Suprapubic skin (tissue), 4 donors: ENCODE measurements around the gene SLC9A5. TPM values are rescaled to one million over a fixed set of nuclear protein-coding genes. Genes with fewer than 3 reads are reported as not detected.

Experiments used
- DNase-seq, 2 donors: peaks; one replicate each; pipeline ENCODE4 v3.0.0-alpha.2; 2019; ENCODE audit warnings: low spot score in 2 of 2
- H3K27ac ChIP-seq: fragments of 200-600 bp; sonication (generic); one replicate; pipeline ENCODE4 v1.5.1; 2019
- H3K27me3 ChIP-seq: fragments of 200-600 bp; sonication (generic); one replicate; pipeline ENCODE4 v1.5.1; 2019
- H3K36me3 ChIP-seq: fragments of 200-600 bp; sonication (generic); one replicate; pipeline ENCODE4 v1.5.1; 2019
- H3K4me1 ChIP-seq: fragments of 200-600 bp; sonication (generic); one replicate; pipeline ENCODE4 v1.5.1; 2019
- H3K4me3 ChIP-seq: fragments of 200-600 bp; sonication (generic); one replicate; pipeline ENCODE4 v1.5.1; 2019; ENCODE audit warnings: mild to moderate bottlenecking
- H3K9me3 ChIP-seq: fragments of 200-600 bp; sonication (generic); one replicate; pipeline ENCODE4 v1.5.1; 2019
- CTCF ChIP-seq, 2 donors: fragments of 200-600 bp in 1 of 2; fragments of 450-650 bp in 1 of 2; sonication (generic) in 1 of 2; IDR thresholded peaks; one replicate each; pipeline ENCODE4 v1.5.1; 2016 to 2019; ENCODE audit warnings: antibody characterized with exemption in 2 of 2, mild to moderate bottlenecking in 1 of 2, moderate library complexity in 1 of 2
- EP300 ChIP-seq: sonication (generic); formaldehyde crosslinking; IDR thresholded peaks from one replicate; pipeline ENCODE4 v1.6.1; 2017; ENCODE audit warnings: antibody characterized with exemption
- POLR2A ChIP-seq, 2 donors: fragments of 450-650 bp; IDR thresholded peaks; one replicate each; pipeline ENCODE4 v1.6.1; 2017; ENCODE audit warnings: antibody characterized with exemption in 2 of 2, mild to moderate bottlenecking in 2 of 2, moderate library complexity in 2 of 2
- POLR2AphosphoS5 ChIP-seq, 3 donors: sonication (generic); formaldehyde crosslinking; IDR thresholded peaks; one replicate each; pipeline ENCODE4 v1.6.1; 2017; ENCODE audit warnings: antibody characterized with exemption in 3 of 3
- WGBS: methylation state at CpG from one replicate; pipeline ENCODE4 v1.1.5; 2018; 5-methylcytosine and 5-hydroxymethylcytosine counted together
- total RNA-seq, 4 donors: library from RNA; depleted of rRNA; stranded (reverse); fragments of >200 nt; gene quantifications; one replicate each; pipeline ENCODE4 v1.1.0, GENCODE V29; 2016

SLC9A5 gene
- total RNA-seq, 4 donors from 2014 or later = 0.26 to 0.64 (median 0.43) TPM

- no peaks in the 10 kb centered on the region for H3K36me3 ChIP-seq
- peaks cover 27% of the 10 kb centered on the region for H3K27me3 ChIP-seq
- H3K4me3 ChIP-seq = peak within 1 kb of the TSS; percentile 89
- peak; percentile 98 to 99 for DNase-seq
- peak in 2 of 3 donors; percentile 50 to 52 for TF ChIP-seq POLR2AphosphoS5 (IDR thresholded peaks at IDR 0.05)
- TF ChIP-seq POLR2A (IDR thresholded peaks at IDR 0.05) = peak in 1 of 2 donors; percentile 51
- TF ChIP-seq EP300 = no peak
- 2% methylated on average over 11 of the region's 60 CpGs for WGBS
- H3K27ac ChIP-seq = peak within 1 kb of the TSS; percentile 85
- no peaks in the 10 kb centered on the region for H3K9me3 ChIP-seq
- H3K4me1 ChIP-seq = peaks cover 69% of the 10 kb centered on the region
Observed at GRCh38 chr16:67247192-67248072, 1.3 kb upstream of the SLC9A5 start, which contains the start of gene FHOD1. Gene FHOD1 (minus strand): TSS chr16:67247481. CDS start chr16:67247410, 71 bp downstream.

GRCh38 chr16:67248073-67248400, 742 bp upstream of the SLC9A5 start:
- Histone ChIP-seq H3K9me3 (no peaks in the 10 kb centered on the region), H3K27me3 (peaks cover 27% of the 10 kb centered on the region), H3K4me1 (peaks cover 64% of the 10 kb centered on the region), H3K27ac (no peak overlapping the region), H3K36me3 (no peaks in the 10 kb centered on the region), H3K4me3 (peak overlapping the region; percentile 89)
- TF ChIP-seq CTCF (IDR thresholded peaks at IDR 0.05) = no peak
- no peak for DNase-seq
- WGBS = 5% methylated on average over 7 of the region's 7 CpGs

DNA sequence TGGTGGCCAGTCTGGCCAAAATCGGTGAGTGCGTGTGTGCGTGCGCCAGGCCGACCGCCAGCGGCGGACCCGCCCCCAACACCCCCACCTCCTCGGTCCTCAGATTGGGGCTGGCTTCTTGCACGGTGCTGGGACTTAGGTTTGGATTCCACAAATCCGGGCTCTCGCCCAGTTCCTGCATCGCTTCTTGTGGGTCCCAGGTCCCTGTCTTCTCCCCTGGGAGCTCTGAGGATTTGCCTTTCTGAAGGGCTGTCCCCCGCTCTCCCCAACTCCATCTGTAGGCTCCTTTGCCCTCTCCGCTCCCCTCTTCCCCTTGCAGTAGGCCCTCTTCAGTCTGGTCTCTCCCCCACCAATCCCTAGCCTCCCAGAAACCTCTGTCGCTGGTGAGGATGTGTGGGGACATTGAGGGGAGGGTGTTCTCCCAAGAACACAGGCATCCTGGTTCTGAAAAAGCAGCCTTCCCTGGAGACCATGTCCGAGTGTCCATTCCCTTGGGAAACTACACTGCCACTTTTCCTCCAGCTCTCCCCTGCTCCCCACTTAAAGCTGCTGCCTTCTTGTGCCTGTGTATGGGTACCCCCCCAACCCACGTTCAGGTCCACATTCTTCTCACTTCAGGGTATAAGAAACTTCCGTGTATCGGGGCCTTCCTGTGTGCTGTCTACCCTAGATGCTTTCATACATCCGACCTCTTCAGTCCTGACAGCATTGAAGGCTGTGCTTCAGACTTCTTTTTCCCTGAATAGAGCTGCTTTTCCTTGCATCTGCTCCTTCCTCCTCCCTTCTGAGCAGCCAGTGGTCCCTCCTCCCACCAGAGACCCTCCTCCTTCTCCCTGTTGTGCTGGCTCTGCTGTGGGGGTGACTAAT, 632 bp downstream of the SLC9A5 start:
- TF ChIP-seq EP300 (no peak), POLR2AphosphoS5 (IDR thresholded peaks at IDR 0.05) (no peak), CTCF (IDR thresholded peaks at IDR 0.05) (no peak)
- WGBS = 49% methylated on average over 7 of the region's 22 CpGs
- peak overlapping the region; percentile 89 for H3K4me3 ChIP-seq
- peaks cover 27% of the 10 kb centered on the region for H3K27me3 ChIP-seq
- peaks cover 51% of the 10 kb centered on the region for H3K4me1 ChIP-seq
- H3K27ac ChIP-seq = no peak overlapping the region
- no peak for DNase-seq
- no peaks in the 10 kb centered on the region for H3K9me3 ChIP-seq
- no peaks in the 10 kb centered on the region for H3K36me3 ChIP-seq

GRCh38 chr16:67250045-67250327, 1.2 kb downstream of the SLC9A5 start:
- DNase-seq = no peak
- Histone ChIP-seq H3K9me3 (no peaks in the 10 kb centered on the region), H3K27ac (no peak overlapping the region), H3K4me3 (no peak overlapping the region), H3K27me3 (peaks cover 27% of the 10 kb centered on the region), H3K4me1 (peaks cover 45% of the 10 kb centered on the region), H3K36me3 (no peaks in the 10 kb centered on the region)
- 70% methylated on average over 4 of the region's 4 CpGs for WGBS
- TF ChIP-seq POLR2A (IDR thresholded peaks at IDR 0.05) = no peak

DNA sequence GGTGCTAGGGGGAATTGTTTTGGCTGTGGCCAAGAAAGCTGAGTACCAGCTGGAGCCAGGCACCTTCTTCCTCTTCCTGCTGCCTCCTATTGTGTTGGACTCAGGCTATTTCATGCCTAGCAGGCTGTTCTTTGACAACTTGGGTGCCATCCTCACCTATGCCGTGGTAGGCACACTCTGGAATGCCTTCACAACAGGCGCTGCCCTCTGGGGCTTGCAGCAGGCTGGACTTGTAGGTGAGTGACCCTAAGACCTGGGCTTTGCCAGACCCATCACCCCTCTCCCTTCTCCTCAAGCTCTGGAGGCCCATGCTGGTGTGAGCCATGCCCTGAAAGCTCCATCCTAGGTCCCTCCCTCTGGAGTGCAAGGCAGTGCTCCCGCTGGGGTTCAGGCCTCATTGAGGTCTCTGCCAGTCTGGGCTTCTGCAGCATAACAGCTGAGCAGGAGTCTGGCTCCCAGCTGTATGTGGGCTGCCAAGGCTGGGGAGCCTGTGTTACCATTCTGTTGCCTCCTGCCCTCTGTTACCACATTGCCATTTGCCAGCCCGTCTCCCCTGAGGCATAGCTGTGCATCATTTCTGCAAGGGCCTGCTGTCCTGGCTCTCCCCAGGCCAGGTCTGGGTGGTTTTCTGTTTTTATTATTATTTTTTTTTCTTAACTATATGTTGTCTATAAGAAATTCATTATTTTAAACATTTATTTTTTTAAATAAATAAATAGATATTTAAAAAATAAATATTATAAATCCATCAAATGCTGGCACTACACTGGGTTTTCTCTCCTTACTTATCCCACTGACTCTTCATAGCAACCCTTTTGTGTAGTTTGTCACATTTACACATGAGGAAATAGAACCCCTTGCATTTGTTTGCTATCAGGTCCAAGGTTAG, 4.1 kb downstream of the SLC9A5 start:
- DNase-seq = peak in 1 of 2 donors; percentile 51
- 75% methylated on average over 4 of the region's 4 CpGs for WGBS
- Histone ChIP-seq H3K27ac (no peak overlapping the region), H3K4me1 (peaks cover 16% of the 10 kb centered on the region), H3K36me3 (no peaks in the 10 kb centered on the region), H3K27me3 (peaks cover 27% of the 10 kb centered on the region), H3K9me3 (no peaks in the 10 kb centered on the region), H3K4me3 (no peak overlapping the region)
- TF ChIP-seq EP300 (no peak), CTCF (IDR thresholded peaks at IDR 0.05) (no peak), POLR2AphosphoS5 (IDR thresholded peaks at IDR 0.05) (no peak), POLR2A (IDR thresholded peaks at IDR 0.05) (no peak)
